HG03066 (cell line): ENCODE data around the gene RAB19.
"Not testable (repeated sequence)": the region's sequence is repeated elsewhere in the genome, so short reads cannot be mapped to it uniquely, and the experiment has no call there.

Experiments
- ATAC-seq: cut with Tn5 transposase; IDR thresholded peaks from one replicate; pipeline ENCODE4 v1.9.1; 2021; ENCODE audit warnings: low read depth; ENCODE audit not compliant: unreplicated experiment

RAB19 gene

DNA sequence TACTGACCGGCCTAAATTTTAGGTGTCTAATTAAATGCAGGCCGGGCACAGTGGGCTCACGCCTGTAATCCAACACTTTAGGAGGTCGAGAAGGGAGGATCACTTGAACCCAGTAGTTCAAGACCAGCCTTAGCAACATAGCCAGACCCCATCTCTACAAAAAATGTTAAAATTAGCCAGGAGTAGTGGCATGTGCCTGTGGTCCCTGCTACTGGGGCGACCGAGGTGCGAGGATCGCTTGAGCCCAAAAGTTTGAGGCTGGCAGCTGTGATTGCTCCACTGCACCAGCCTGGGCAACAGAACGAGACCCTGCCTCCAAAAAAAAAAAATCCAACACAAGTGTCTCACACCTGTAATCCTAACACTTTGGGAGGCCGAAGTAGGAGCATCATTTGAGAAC, 5.0 kb upstream of the RAB19 start:
- ATAC-seq = no peak

- no peak for ATAC-seq
Measured at GRCh38 chr7:140400381-140400780, 3.5 kb upstream of the RAB19 start.

- no peak for ATAC-seq
Measured at GRCh38 chr7:140402178-140402835, 1.6 kb upstream of the RAB19 start.

GRCh38 chr7:140404565-140405065, 757 bp downstream of the RAB19 start:
- no peak for ATAC-seq

- no peak for ATAC-seq
Measured at GRCh38 chr7:140415361-140415760, 11.5 kb downstream of the RAB19 start.

DNA sequence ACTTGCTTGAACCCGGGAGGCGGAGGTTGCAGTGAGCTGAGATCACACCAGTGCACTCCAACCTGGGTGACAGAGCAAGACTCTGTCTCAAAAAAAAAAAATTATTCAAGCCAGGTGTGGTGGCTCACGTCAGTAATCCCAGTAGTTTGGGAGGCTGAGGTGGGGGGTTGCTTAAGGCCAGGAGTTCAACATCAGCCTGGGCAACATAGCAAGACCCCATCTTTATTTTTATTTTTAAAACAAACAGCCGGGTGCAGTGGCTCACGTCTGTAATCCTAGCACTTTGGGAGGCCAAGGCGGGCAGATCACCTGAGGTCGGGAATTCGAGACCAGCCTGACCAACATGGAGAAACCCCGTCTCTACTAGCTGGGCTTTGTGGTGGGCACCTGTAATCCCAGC, 12.0 kb downstream of the RAB19 start:
- not testable (repeated sequence) for ATAC-seq

- ATAC-seq = no peak
Measured at GRCh38 chr7:140416560-140416959, 12.7 kb downstream of the RAB19 start.

DNA sequence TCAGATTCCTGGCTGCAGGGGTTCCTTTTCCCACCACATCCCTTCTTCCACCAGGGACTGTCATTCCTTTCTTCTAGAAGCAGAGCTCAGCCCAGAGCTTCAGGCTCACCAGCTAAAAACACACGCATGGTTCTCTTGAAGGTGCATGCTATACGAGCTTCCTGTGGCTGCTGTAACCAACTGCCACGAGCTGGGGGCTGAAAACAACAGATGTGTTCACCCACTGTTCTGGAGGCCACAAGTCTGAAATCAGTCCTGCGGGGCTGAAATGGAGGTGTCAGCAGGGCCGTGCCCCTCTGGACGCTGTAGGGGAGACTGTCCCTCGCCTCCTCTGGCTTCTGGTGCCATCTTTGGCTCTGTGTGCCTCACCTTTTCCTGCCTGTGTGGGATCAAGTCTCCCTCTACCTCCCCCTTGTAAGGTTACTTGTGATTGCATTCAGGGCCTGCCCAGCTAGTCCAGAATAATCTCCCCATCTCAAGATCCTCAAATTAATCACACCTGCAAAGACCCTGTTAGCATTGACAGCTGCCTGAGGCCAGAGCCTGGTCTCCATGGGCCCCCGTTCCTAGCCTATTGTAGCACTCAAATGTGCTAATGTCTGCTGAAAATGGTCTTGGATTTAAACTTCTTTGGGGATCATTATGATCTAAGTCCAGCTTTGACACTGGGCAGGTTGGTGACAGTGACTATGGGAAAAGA, 13.7 kb downstream of the RAB19 start:
- ATAC-seq = no peak

DNA sequence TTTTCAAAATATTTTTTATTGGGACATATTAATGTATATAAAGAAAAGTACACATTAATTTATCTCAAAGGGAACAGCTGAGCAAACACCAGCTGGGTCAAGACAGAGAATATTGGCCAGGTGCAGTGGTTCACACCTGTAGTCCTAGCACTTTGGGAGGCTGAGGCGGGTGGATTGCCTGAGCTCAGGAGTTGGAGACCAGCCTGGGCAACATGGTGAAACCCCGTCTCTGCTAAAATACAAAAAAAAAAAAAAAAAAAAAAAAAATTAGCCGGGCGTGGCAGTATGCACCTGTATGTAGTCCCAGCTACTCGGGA, 14.3 kb downstream of the RAB19 start:
- not testable (repeated sequence) for ATAC-seq

- no peak for ATAC-seq
Measured at GRCh38 chr7:140418653-140419052, 14.8 kb downstream of the RAB19 start.

DNA sequence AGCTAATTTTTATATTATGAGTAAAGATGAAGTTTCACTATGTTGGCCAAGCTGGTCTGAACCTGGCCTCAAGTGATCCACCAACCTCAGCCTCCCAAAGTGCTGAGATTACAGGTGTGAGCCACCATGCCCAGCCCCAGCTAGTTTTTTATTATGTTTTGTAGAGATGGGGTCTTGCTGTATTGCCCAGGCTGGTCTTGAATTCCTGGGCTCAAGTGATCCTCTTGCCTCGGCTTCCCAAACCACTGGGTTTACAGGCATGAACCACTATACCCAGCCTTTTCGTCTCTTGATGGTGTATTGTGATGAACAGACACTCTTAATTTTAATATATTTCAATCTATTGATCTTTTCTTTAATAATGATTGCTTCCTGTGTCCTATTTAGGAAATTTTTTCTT, 17.7 kb downstream of the RAB19 start:
- ATAC-seq = no peak

- ATAC-seq = no peak
Measured at GRCh38 chr7:140423501-140423900, 19.6 kb downstream of the RAB19 start.

DNA sequence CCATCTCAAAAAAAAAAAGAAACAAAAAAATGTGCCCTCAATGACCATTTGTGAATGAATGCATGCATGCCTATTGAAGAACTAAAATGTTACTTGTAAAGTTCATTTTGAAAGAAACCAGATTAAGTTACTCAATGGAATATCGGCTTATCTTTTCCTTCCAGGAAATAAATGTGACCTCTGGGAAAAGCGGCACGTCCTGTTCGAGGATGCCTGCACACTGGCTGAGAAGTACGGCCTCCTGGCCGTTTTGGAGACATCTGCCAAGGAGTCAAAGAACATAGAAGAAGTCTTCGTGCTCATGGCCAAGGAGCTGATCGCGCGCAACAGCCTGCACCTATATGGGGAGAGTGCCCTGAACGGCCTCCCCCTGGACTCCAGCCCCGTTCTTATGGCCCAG, 21.9 kb downstream of the RAB19 start:
- no peak for ATAC-seq

DNA sequence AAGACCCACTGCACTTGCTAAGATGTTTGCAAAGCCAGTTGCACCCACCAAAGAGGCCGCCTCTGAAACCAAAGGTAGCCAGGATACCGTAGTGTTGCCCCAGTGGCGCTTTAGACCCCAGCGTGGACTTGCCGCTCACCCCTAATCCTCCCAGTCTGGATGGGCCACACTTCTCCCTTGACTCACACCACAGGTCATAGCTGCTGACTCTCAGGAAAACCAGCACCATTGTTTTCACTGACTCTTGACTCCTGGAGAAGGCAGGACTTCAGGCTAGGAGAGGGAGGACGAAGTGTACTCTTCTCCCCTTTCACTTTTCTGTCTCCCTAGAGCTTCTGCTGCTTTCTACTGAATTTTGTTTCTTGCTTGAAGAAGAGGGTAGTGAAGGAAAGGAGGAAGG, 22.3 kb downstream of the RAB19 start:
- ATAC-seq = no peak

GRCh38 chr7:140433396-140433795, 29.5 kb downstream of the RAB19 start:
- no peak for ATAC-seq

DNA sequence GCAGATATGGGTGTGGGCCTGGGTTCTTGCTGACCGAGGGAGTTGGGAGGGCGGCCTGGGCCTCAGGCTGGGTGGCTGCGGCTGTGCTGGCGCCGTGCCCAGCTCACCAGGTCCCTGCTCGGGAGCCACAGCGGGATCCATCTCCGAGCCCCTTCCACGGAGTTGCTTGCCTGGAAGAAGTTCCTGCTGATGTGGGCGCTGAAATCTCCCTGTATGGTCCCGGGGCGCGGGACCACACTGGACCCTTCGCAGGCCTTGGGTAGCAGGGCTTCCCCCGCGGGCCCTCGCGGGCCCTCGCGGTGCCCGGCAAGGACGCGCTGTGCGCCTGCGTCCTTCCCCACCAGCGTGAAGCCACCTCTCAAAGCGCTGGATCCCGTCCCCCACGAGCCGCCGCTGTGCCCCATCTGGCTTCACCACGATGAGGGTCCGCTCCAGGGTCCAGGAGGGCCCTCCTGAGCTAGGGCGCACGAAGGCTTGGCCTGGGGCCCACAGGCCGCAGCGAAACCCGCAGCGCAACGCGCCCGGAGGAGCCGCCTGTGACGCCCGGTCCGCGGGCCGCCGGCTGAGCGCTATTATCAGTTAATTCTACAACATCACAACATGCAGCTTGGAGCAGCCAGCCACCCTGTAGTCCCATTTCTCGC, 31.5 kb downstream of the RAB19 start:
- no peak for ATAC-seq

DNA sequence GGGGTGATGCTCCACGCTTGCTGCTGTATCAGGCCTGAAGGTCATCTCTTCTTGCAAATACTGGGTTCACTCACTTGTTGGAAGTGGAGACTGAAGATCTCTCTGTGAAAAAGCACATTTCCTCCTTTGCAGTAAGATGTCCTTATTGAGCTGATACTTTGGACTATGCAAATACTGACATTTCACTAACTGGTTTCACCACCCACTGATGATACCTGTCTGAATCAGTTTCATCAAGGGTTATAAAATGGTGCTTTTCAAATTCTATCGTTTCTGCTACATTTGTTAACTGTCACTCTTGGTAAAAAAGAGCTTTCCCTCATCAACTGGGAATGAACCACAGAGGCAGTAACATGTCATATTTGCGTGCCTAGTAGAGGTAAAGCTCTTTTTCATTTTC, 35.5 kb downstream of the RAB19 start:
- ATAC-seq = no peak

- ATAC-seq = no peak
Measured at GRCh38 chr7:140440593-140440992, 36.7 kb downstream of the RAB19 start.

- no peak for ATAC-seq
Measured at GRCh38 chr7:140441519-140441918, 37.7 kb downstream of the RAB19 start.

DNA sequence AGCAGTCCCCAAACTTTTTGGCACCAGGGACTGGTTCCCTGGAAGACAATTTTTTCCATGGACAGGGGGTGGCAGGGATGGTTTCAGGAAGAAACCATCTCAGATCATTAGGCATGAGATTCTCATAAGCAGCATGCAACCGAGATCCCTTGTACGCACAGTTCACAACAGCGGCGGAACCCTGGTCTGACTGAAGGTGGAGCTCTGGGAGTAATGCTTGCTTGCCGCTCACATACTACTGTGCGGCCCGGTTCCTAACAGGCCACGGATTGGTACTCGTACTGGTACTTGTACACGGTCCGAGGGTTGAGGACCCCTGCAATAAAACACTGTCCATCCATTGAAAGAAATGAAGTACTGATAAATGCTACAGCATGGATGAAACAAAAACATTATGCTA, 42.6 kb downstream of the RAB19 start:
- no peak for ATAC-seq

GRCh38 chr7:140447841-140448240, 44.0 kb downstream of the RAB19 start:
- no peak for ATAC-seq
